GM12865 (cell line): ENCODE measurements around the gene LRRC4C.

Experiments used
- DNase-seq: peaks from one replicate; pipeline ENCODE4 v3.0.0; 2010; ENCODE audit warnings: low read depth
- H3K4me3 ChIP-seq: 2 replicates; pipeline ENCODE4 v1.5.1; 2011; ENCODE audit warnings: mild to moderate bottlenecking, low read depth, low read length, control low read depth
- TF ChIP-seq, protein P1 (sequence below): IDR thresholded peaks from 2 replicates; pipeline ENCODE4 v1.5.1; 2011; ENCODE audit warnings: low read length, control low read depth, low read depth, inconsistent platforms; ENCODE audit not compliant: insufficient read depth; ENCODE audit errors: missing control alignments

LRRC4C gene

GRCh38 chr11:41403458-41403857 lies 56.0 kb downstream of the LRRC4C start:
- no peak for DNase-seq
- TF ChIP-seq, protein P1, sequence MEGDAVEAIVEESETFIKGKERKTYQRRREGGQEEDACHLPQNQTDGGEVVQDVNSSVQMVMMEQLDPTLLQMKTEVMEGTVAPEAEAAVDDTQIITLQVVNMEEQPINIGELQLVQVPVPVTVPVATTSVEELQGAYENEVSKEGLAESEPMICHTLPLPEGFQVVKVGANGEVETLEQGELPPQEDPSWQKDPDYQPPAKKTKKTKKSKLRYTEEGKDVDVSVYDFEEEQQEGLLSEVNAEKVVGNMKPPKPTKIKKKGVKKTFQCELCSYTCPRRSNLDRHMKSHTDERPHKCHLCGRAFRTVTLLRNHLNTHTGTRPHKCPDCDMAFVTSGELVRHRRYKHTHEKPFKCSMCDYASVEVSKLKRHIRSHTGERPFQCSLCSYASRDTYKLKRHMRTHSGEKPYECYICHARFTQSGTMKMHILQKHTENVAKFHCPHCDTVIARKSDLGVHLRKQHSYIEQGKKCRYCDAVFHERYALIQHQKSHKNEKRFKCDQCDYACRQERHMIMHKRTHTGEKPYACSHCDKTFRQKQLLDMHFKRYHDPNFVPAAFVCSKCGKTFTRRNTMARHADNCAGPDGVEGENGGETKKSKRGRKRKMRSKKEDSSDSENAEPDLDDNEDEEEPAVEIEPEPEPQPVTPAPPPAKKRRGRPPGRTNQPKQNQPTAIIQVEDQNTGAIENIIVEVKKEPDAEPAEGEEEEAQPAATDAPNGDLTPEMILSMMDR: no peak

GRCh38 chr11:41400819-41401382 lies 58.6 kb downstream of the LRRC4C start:
- no peak for DNase-seq
- TF ChIP-seq, protein P1: no peak
- no peak overlapping the region for H3K4me3 ChIP-seq

More at GRCh38 chr11:41403458-41403857, 56.0 kb downstream of the LRRC4C start:
- H3K4me3 ChIP-seq: no peak overlapping the region

- H3K4me3 ChIP-seq: no peak overlapping the region
- TF ChIP-seq, protein P1: no peak
- DNase-seq: no peak
Observed at GRCh38 chr11:41400124-41400523, 59.3 kb downstream of the LRRC4C start.

GRCh38 chr11:41399323-41399722 lies 60.1 kb downstream of the LRRC4C start:
- DNase-seq: no peak
- TF ChIP-seq, protein P1: no peak
- no peak overlapping the region for H3K4me3 ChIP-seq

GRCh38 chr11:41398175-41398574 lies 61.3 kb downstream of the LRRC4C start:
- TF ChIP-seq, protein P1: no peak
- no peak for DNase-seq
- no peak overlapping the region for H3K4me3 ChIP-seq

- H3K4me3 ChIP-seq: no peak overlapping the region
- TF ChIP-seq, protein P1: no peak
- DNase-seq: no peak
Observed at GRCh38 chr11:41394521-41395195, 64.8 kb downstream of the LRRC4C start.

DNA sequence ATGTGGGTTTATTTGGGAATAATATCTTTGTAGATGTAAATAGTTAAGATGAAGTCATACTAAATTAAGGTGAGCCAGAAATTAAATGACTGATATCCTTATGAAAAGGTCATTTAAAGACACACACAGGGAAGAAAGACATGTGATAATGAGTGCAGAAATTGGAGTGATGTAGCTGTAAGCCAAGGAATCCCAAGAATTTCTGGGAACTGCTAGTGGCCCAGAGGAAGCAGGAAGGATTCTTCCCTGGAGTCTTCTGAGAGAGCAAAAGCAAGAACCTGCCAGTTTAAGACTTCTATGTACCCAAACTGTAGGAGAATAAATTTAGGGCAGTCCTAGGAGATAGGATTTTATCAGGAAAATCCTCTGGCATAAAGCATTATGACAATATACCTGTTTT lies 66.9 kb downstream of the LRRC4C start:
- no peak for DNase-seq
- TF ChIP-seq, protein P1: no peak
- no peak overlapping the region for H3K4me3 ChIP-seq
